Measurements from ENCODE around the gene COPG1.
"Not testable (repeated sequence)": the region's sequence is repeated elsewhere in the genome, so short reads cannot be mapped to it uniquely, and the experiment has no call there.

Gene COPG1

GRCh38 chr3:129211772-129212171 is 37.6 kb upstream of the COPG1 start:
- Histone ChIP-seq H3K36me3 (replicated peaks) (no peaks in the 10 kb centered on the region), H3K4me3 (ENCODE audit: low read depth, low read length) (no peak overlapping the region), H3K27me3 (replicated peaks) (no peaks in the 10 kb centered on the region), H3K27ac (no peak overlapping the region)
- in situ Hi-C loops (cut with HindIII; ENCODE audit: low pct_ligation_motif_present, low sequenced_read_pairs): no loop called here
- no peak for TF ChIP-seq CTCF (IDR thresholded peaks at IDR 0.05; ENCODE audit: low read depth, low read length, missing control alignments)
- DNase-seq: peak; percentile 53

GRCh38 chr3:129213238-129213637 is 36.2 kb upstream of the COPG1 start:
- in situ Hi-C loops (cut with HindIII; ENCODE audit: low pct_ligation_motif_present, low sequenced_read_pairs): no loop called here
- no peak for DNase-seq
- TF ChIP-seq CTCF (IDR thresholded peaks at IDR 0.05; ENCODE audit: low read depth, low read length, missing control alignments): no peak

GRCh38 chr3:129218742-129219141 is 30.7 kb upstream of the COPG1 start:
- H3K4me3 ChIP-seq (ENCODE audit: low read depth, low read length): no peak overlapping the region
- in situ Hi-C loops (cut with HindIII; ENCODE audit: low pct_ligation_motif_present, low sequenced_read_pairs): no loop called here
- no peak overlapping the region for H3K27ac ChIP-seq

More at GRCh38 chr3:129213238-129213637, 36.2 kb upstream of the COPG1 start:
- Histone ChIP-seq H3K27ac (no peak overlapping the region), H3K4me3 (ENCODE audit: low read depth, low read length) (no peak overlapping the region), H3K36me3 (replicated peaks) (no peaks in the 10 kb centered on the region), H3K27me3 (replicated peaks) (no peaks in the 10 kb centered on the region)

GRCh38 chr3:129224387-129224786 is 25.0 kb upstream of the COPG1 start:
- DNase-seq; H3K4me3 ChIP-seq (ENCODE audit: low read depth, low read length); in situ Hi-C loops (cut with HindIII; ENCODE audit: low pct_ligation_motif_present, low sequenced_read_pairs); H3K27me3 ChIP-seq (replicated peaks); H3K36me3 ChIP-seq (replicated peaks): not testable (repeated sequence)
- H3K27ac ChIP-seq: peak overlapping the region; percentile 63

More at GRCh38 chr3:129218742-129219141, 30.7 kb upstream of the COPG1 start:
- Histone ChIP-seq H3K36me3 (replicated peaks) (no peaks in the 10 kb centered on the region), H3K27me3 (replicated peaks) (no peaks in the 10 kb centered on the region)
- no peak for DNase-seq
- no peak for TF ChIP-seq CTCF (IDR thresholded peaks at IDR 0.05; ENCODE audit: low read depth, low read length, missing control alignments)

- no peak for TF ChIP-seq CTCF (IDR thresholded peaks at IDR 0.05; ENCODE audit: low read depth, low read length, missing control alignments)
- H3K4me3 ChIP-seq (ENCODE audit: low read depth, low read length): no peak overlapping the region
- in situ Hi-C loops (cut with HindIII; ENCODE audit: low pct_ligation_motif_present, low sequenced_read_pairs): no loop called here
- peak overlapping the region; percentile 63 for H3K27ac ChIP-seq
- no peaks in the 10 kb centered on the region for H3K36me3 ChIP-seq (replicated peaks)
- H3K27me3 ChIP-seq (replicated peaks): no peaks in the 10 kb centered on the region
- peak; percentile 58 for DNase-seq
Measured at GRCh38 chr3:129224984-129225393, 24.4 kb upstream of the COPG1 start.

- Histone ChIP-seq H3K4me3 (ENCODE audit: low read depth, low read length) (no peak overlapping the region), H3K27ac (peak overlapping the region; percentile 63), H3K36me3 (replicated peaks) (no peaks in the 10 kb centered on the region), H3K27me3 (replicated peaks) (no peaks in the 10 kb centered on the region)
- DNase-seq: peak; percentile 92
- TF ChIP-seq CTCF (IDR thresholded peaks at IDR 0.05; ENCODE audit: low read depth, low read length, missing control alignments): no peak
- in situ Hi-C loops (cut with HindIII; ENCODE audit: low pct_ligation_motif_present, low sequenced_read_pairs): no loop called here
Measured at GRCh38 chr3:129226374-129226773, 23.0 kb upstream of the COPG1 start.

Measured in brain microvascular endothelial cell (primary cell).